ENCODE results near the gene PRKCH. TPM values are rescaled to one million over a fixed set of nuclear protein-coding genes. Genes with fewer than 3 reads are reported as not detected.

PRKCH gene
- total RNA-seq, 1 donor from 2014 or later = 18.4 TPM

DNA sequence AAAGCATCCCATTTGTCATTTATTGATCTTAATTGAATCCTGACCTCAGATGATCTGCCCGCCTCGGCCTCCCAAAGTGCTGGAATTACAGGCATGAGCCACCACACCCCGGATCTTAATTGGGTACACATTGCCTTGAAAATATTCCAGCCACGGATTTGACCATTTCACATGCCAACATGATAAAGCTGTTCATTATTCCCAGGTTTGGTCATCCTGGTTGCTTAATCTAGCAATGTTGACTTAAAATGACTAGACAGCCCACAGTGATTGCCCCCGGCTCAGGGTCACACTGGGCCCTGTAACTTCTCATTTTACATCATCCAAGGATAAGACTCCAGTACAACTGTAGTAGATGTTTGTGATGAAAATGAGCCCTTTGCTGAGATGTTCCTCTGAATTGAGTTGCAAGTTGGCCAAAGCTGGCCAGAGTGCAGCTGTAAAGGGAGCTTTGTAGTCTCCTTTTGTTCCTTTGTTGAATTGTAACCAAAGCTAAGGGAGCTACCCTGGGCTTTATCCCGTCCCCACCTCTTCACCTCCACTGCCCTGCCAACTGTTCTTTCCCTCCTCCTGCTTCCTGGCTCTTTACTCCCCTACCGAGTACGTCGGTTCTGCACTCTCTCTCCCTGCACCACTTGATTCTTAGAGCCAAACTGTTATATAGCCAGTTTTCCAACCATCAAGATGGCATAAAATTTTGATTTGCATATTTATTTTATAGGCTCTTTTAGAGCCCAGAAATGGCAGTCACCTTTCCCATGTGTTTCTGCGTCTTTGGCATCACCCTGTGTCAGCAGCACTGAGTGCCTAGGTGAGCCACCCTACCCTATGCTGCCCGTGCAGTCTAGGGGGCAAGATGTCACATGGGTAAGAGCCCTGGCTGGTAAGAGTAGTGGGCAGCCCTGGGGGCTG, 232.6 kb downstream of the PRKCH start:
- peak overlapping the region; percentile 85 for H3K27ac ChIP-seq (replicated peaks)
- intact Hi-C loops (cut with micrococcal nuclease) = no loop called here
- no peak for DNase-seq
- H3K4me3 ChIP-seq = no peak overlapping the region
- no peaks in the 10 kb centered on the region for H3K9me3 ChIP-seq (replicated peaks)
- no peaks in the 10 kb centered on the region for H3K27me3 ChIP-seq (ENCODE audit: low read depth)
- peaks cover 50% of the 10 kb centered on the region for H3K4me1 ChIP-seq
- H3K36me3 ChIP-seq = peaks cover 22% of the 10 kb centered on the region
- TF ChIP-seq CTCF (IDR thresholded peaks at IDR 0.05; ENCODE audit: borderline replicate concordance) = no peak

DNA sequence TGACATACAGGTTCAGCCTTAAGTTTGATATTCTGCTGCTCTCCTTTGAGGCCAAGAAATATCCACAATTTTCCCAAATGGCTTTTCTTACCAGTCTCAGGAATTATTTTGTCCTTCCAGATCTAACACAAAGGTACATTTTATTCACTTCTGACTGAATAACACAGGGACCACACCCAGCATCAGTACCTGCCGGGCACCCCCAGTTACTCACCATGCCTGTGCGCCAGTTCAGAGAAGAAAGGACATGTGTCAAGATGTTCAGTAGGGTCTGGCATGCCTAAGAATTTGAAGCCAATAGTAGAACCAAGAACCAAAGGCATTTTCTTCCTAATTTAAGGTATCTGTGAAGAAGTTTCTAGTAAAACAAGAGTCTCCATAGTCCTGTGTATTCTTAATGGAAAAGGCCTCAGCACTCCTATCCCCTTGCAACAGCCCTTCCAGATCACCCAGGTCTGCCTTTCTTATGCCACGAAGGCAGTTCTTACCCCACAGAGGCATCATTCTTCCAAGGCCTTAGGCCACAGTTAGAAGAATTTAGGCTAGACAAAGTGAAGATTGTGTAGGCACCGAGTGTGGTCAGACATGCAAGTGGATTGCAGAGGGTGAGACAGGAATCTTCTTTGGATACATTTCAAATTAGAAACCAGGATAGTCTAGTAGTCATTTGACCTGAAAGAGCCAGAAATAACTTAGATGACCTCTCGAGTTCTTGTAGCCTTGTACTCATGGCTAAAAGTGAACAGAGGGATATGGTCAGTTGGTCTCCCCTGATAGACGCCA, 233.9 kb downstream of the PRKCH start:
- Histone ChIP-seq H3K27ac (replicated peaks) (no peak overlapping the region), H3K4me1 (peaks cover 58% of the 10 kb centered on the region), H3K27me3 (ENCODE audit: low read depth) (no peaks in the 10 kb centered on the region), H3K9me3 (replicated peaks) (no peaks in the 10 kb centered on the region), H3K4me3 (no peak overlapping the region), H3K36me3 (peaks cover 13% of the 10 kb centered on the region)
- DNase-seq = no peak
- intact Hi-C loops (cut with micrococcal nuclease) = no loop called here
- no peak for TF ChIP-seq CTCF (IDR thresholded peaks at IDR 0.05; ENCODE audit: borderline replicate concordance)

GRCh38 chr14:61556455-61556854, 235.1 kb downstream of the PRKCH start:
- no peak for TF ChIP-seq CTCF (IDR thresholded peaks at IDR 0.05; ENCODE audit: borderline replicate concordance)
- peaks cover 70% of the 10 kb centered on the region for H3K4me1 ChIP-seq

GRCh38 chr14:61557262-61557661, 235.9 kb downstream of the PRKCH start:
- peaks cover 71% of the 10 kb centered on the region for H3K4me1 ChIP-seq
- DNase-seq = no peak

More at GRCh38 chr14:61556455-61556854, 235.1 kb downstream of the PRKCH start:
- Histone ChIP-seq H3K4me3 (no peak overlapping the region), H3K36me3 (peaks cover 5% of the 10 kb centered on the region), H3K9me3 (replicated peaks) (no peaks in the 10 kb centered on the region), H3K27me3 (ENCODE audit: low read depth) (no peaks in the 10 kb centered on the region), H3K27ac (replicated peaks) (no peak overlapping the region)
- intact Hi-C loops (cut with micrococcal nuclease) = no loop called here
- no peak for DNase-seq

More at GRCh38 chr14:61557262-61557661, 235.9 kb downstream of the PRKCH start:
- Histone ChIP-seq H3K27ac (replicated peaks) (no peak overlapping the region), H3K9me3 (replicated peaks) (no peaks in the 10 kb centered on the region), H3K4me3 (no peak overlapping the region), H3K27me3 (ENCODE audit: low read depth) (no peaks in the 10 kb centered on the region), H3K36me3 (no peaks in the 10 kb centered on the region)
- TF ChIP-seq CTCF (IDR thresholded peaks at IDR 0.05; ENCODE audit: borderline replicate concordance) = no peak
- intact Hi-C loops (cut with micrococcal nuclease) = no loop called here

Measured in left ventricle myocardium inferior (tissue), 1 donor.